Prostate gland (tissue), 2 donors: Measurements from ENCODE around the gene MCM6. TPM values are rescaled to one million over a fixed set of nuclear protein-coding genes. Genes with fewer than 3 reads are reported as not detected.

Experiments
- DNase-seq: peaks from one replicate; pipeline ENCODE4 v3.0.0-alpha.2; 2019; ENCODE audit warnings: low spot score
- H3K27ac ChIP-seq, 2 donors: fragments of 200-600 bp; sonication (generic); 2 replicates each; pipeline ENCODE4 v1.5.1; 2017 to 2019
- H3K27me3 ChIP-seq: fragments of 200-600 bp; sonication (generic); replicated peaks from 2 replicates; pipeline ENCODE4 v1.5.1; 2019; ENCODE audit not compliant: insufficient read depth
- H3K36me3 ChIP-seq, 2 donors: fragments of 200-600 bp; sonication (generic); 1 replicate in 1 of 2; 2 replicates in 1 of 2; pipeline versions ENCODE4 v1.5.1 to v1.8.1; 2017 to 2019
- H3K4me1 ChIP-seq: fragments of 200-600 bp; sonication (generic); replicated peaks from 2 replicates; pipeline ENCODE4 v1.5.1; 2019
- H3K4me3 ChIP-seq, 2 donors: fragments of 200-600 bp; sonication (generic); 2 replicates each; pipeline ENCODE4 v1.5.1; 2017 to 2019
- H3K9me3 ChIP-seq: fragments of 200-600 bp; sonication (generic); 2 replicates; pipeline ENCODE4 v1.5.1; 2017
- CTCF ChIP-seq, 4 experiments: fragments of 200-600 bp in 2 of 4; fragments of 450-650 bp in 2 of 4; sonication (generic) in 2 of 4; IDR thresholded peaks; 1 replicate in 3 of 4; 2 replicates in 1 of 4; pipeline ENCODE4 v1.5.1; 2016 to 2019; ENCODE audit warnings: antibody characterized with exemption in 4 of 4, mild to moderate bottlenecking in 2 of 4, moderate library complexity in 2 of 4
- POLR2A ChIP-seq: fragments of 450-650 bp; IDR thresholded peaks from one replicate; pipeline ENCODE4 v1.6.1; 2016; ENCODE audit warnings: antibody characterized with exemption, mild to moderate bottlenecking
- POLR2AphosphoS5 ChIP-seq: sonication (generic); formaldehyde crosslinking; IDR thresholded peaks from one replicate; pipeline ENCODE4 v1.6.1; 2017; ENCODE audit warnings: antibody characterized with exemption
- WGBS: methylation state at CpG from one replicate; pipeline ENCODE4 v1.1.5; 2018; 5-methylcytosine and 5-hydroxymethylcytosine counted together
- intact Hi-C: fragments of 100-400 bp; cut with DNase I; formaldehyde crosslinking; loops from one replicate; pipeline ENCODE4 v1.14.2; 2022
- total RNA-seq, 2 donors: library from RNA; depleted of rRNA; stranded (reverse); fragments of >200 nt; gene quantifications; one replicate each; pipeline ENCODE4 v1.1.0, GENCODE V29; 2016

The MCM6 gene
- total RNA-seq, 2 donors from 2014 or later = 6.8 to 19.8 TPM

- WGBS = 94% methylated on average over 3 of the region's 3 CpGs
- TF ChIP-seq POLR2A = no peak
- no peak for TF ChIP-seq CTCF (IDR thresholded peaks at IDR 0.05)
- no peak for TF ChIP-seq POLR2AphosphoS5
- intact Hi-C loops = no loop called here
- H3K36me3 ChIP-seq = no peaks in the 10 kb centered on the region
- no peaks in the 10 kb centered on the region for H3K9me3 ChIP-seq
- H3K27ac ChIP-seq = no peak overlapping the region
- DNase-seq = no peak
- H3K4me1 ChIP-seq = no peaks in the 10 kb centered on the region
- no peaks in the 10 kb centered on the region for H3K27me3 ChIP-seq
- H3K4me3 ChIP-seq = no peak overlapping the region
These were observed 37.7 kb downstream of the MCM6 start for GRCh38 chr2:135838502-135838901.

DNA sequence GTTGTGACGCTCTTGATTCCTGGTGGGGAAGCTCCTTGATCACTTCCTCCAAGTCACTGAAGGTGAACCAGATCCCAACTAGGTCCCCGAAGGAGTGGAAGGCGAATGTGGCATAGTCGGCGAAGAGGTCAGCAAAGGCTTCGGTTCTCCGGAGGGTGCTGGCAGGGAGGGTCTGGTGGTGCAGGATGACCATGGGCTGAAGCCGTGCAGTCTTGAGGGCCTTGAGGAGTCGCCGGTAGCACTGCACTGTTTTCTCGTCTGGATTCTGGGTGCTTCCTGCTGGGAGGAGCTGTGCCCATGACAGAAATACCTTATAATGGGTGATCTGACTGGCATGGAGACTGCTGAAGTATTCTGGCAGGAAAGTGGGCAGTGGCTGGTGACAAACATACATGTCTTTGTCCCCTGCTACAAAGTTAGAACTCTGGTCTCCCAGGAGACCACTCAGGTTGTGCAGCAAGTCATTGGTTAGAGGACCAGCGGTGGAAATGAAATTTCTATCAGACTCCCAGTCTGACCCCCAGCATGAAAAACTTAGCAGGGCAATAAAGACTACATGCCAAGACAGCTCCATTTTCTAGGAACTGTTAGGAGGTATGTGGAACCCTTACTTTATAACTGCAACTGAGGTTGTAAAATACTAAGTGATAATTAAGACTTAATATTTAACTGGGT lies 39.5 kb downstream of the MCM6 start, which contains the start of gene LCT:
Gene LCT (minus strand): TSS at position 589 of the 675 bp plus-strand sequence. CDS start 15 bp downstream, at position 574.
- no peaks in the 10 kb centered on the region for H3K9me3 ChIP-seq
- H3K27me3 ChIP-seq = no peaks in the 10 kb centered on the region
- intact Hi-C loops = no loop called here
- H3K4me1 ChIP-seq = no peaks in the 10 kb centered on the region
- no peak for TF ChIP-seq POLR2A
- H3K4me3 ChIP-seq = no peak within 1 kb of the TSS
- H3K27ac ChIP-seq = no peak within 1 kb of the TSS
- no peaks in the 10 kb centered on the region for H3K36me3 ChIP-seq
- DNase-seq = no peak
- 96% methylated on average over 12 of the region's 12 CpGs for WGBS

GRCh38 chr2:135832891-135833290 lies 43.4 kb downstream of the MCM6 start:
- no peak overlapping the region for H3K4me3 ChIP-seq
- intact Hi-C loops = no loop called here
- 94% methylated on average over 6 of the region's 6 CpGs for WGBS
- no peak for DNase-seq
- no peaks in the 10 kb centered on the region for H3K4me1 ChIP-seq
- no peaks in the 10 kb centered on the region for H3K27me3 ChIP-seq
- no peaks in the 10 kb centered on the region for H3K9me3 ChIP-seq
- TF ChIP-seq CTCF (IDR thresholded peaks at IDR 0.05) (no peak), POLR2AphosphoS5 (no peak), POLR2A (no peak)
- H3K27ac ChIP-seq = no peak overlapping the region
- H3K36me3 ChIP-seq = no peaks in the 10 kb centered on the region

DNA sequence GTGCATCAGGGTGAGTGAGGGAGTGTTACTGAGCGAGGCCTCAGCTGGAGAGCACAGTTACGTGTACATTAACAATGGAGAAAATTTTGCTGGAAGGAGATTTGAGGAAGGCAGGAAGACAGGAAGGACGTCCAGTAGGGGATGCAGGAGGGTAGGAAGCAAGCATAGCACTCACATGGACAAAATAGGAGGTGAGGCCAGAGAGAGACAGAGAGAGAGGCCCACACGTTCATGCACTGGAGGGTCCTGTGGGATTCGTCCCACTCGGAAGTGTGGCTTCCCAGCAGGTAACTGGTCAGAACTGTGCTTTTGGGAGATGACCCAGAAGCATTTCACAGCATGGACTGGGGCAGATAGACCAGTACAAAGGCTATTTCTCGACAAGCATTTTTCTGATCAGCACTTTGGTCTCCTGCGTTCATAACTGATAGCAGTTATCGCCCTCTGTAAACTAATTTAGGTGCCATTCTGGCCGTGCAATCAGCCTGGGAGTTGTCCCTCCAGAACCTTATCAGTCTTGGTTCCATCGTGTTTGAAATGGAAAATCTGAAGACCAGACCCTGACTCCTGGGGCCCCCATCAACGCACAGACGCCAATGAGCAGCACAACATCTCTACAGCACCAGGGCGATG lies 44.9 kb downstream of the MCM6 start:
- Histone ChIP-seq H3K27ac (no peak overlapping the region), H3K27me3 (no peaks in the 10 kb centered on the region), H3K9me3 (no peaks in the 10 kb centered on the region), H3K4me1 (no peaks in the 10 kb centered on the region), H3K4me3 (no peak overlapping the region), H3K36me3 (no peaks in the 10 kb centered on the region)
- WGBS = 82% methylated on average over 14 of the region's 14 CpGs
- TF ChIP-seq POLR2A = no peak
- TF ChIP-seq CTCF (IDR thresholded peaks at IDR 0.05) = no peak
- TF ChIP-seq POLR2AphosphoS5 = no peak
- no peak for DNase-seq
- intact Hi-C loops = no loop called here

DNA sequence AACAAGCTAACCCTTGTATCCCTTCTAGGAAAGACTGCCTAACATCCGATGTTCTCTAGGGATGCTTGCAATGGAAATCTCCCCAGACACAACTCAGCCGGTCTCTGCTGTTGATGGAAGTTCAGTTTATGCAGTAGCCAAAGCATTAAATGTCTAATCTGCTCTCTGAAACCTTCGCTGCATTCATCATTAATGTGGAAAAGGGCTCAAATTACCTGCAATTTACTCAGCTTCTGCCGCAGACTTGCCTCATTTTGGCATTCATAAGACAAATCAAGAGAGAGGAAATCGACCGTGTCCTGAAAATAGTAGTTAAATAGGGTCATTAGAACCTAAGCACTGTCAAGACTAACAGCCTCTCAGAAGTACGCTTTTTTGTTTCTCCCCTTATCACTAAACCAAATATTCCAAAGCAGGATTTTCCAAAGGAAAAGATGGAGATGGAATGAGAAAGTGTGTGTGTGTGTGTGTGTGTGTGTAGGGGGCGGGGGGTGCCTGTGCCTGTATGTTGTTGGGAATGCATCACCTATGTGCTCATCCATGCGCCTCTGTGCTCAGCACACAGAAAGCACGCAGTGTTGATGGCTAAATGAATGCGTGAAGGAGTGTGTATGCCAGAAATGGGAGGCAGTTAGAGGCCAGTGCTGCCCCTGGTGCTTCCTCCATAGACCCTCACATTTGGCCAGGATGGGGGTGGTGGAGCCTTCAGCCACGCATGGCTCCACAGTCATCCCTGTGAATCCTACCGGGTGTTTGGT lies 46.7 kb downstream of the MCM6 start:
- H3K36me3 ChIP-seq = no peaks in the 10 kb centered on the region
- intact Hi-C loops = no loop called here
- no peaks in the 10 kb centered on the region for H3K27me3 ChIP-seq
- TF ChIP-seq POLR2A = no peak
- H3K4me3 ChIP-seq = no peak overlapping the region
- no peaks in the 10 kb centered on the region for H3K9me3 ChIP-seq
- no peak for DNase-seq
- H3K27ac ChIP-seq = no peak overlapping the region
- WGBS = 56% methylated on average over 13 of the region's 13 CpGs
- no peaks in the 10 kb centered on the region for H3K4me1 ChIP-seq
